ENCODE measurements around the gene MRPS34.

MRPS34 gene

GRCh38 chr16:1765826-1766225, 7.1 kb downstream of the MRPS34 start:
- Histone ChIP-seq H3K27ac (no peak overlapping the region), H3K79me2 (ENCODE audit: insufficient read depth, low read depth) (peaks cover 6% of the 10 kb centered on the region; the same call in 1 of the 2 replicates), H3K4me2 (no peak overlapping the region), H3K4me1 (ENCODE audit: low read depth, poor library complexity, severe bottlenecking) (peaks cover 5% of the 10 kb centered on the region), H4K20me1 (ENCODE audit: insufficient read depth) (no peaks in the 10 kb centered on the region), H2AFZ (ENCODE audit: low read depth) (no peak overlapping the region), H3K4me3 (IDR thresholded peaks at IDR 0.05; ENCODE audit: insufficient read depth, low read depth, low read length) (no peak overlapping the region), H3K9ac (no peak overlapping the region), H3K27me3 (ENCODE audit: insufficient read depth, low read depth) (no peaks in the 10 kb centered on the region), H3K36me3 (ENCODE audit: insufficient read depth) (no peaks in the 10 kb centered on the region)
- no peak for TF ChIP-seq CTCF (conservative IDR thresholded peaks at IDR 0.05; ENCODE audit: low read depth, low read length)

- Histone ChIP-seq H2AFZ (ENCODE audit: low read depth) (no peak overlapping the region), H3K27ac (no peak overlapping the region), H3K4me2 (no peak overlapping the region), H3K79me2 (ENCODE audit: insufficient read depth, low read depth) (no peaks in the 10 kb centered on the region), H3K9ac (no peak overlapping the region), H4K20me1 (ENCODE audit: insufficient read depth) (no peaks in the 10 kb centered on the region), H3K4me3 (IDR thresholded peaks at IDR 0.05; ENCODE audit: insufficient read depth, low read depth, low read length) (no peak overlapping the region), H3K36me3 (ENCODE audit: insufficient read depth) (no peaks in the 10 kb centered on the region), H3K4me1 (ENCODE audit: low read depth, poor library complexity, severe bottlenecking) (no peaks in the 10 kb centered on the region), H3K27me3 (ENCODE audit: insufficient read depth, low read depth) (no peaks in the 10 kb centered on the region)
- no peak for TF ChIP-seq CTCF (conservative IDR thresholded peaks at IDR 0.05; ENCODE audit: low read depth, low read length)
Observed at GRCh38 chr16:1764971-1765370, 8.0 kb downstream of the MRPS34 start.

- H3K9ac ChIP-seq: no peak overlapping the region
- H3K4me3 ChIP-seq (IDR thresholded peaks at IDR 0.05; ENCODE audit: insufficient read depth, low read depth, low read length): no peak overlapping the region
- H3K79me2 ChIP-seq (ENCODE audit: insufficient read depth, low read depth): no peaks in the 10 kb centered on the region
- H3K27ac ChIP-seq: no peak overlapping the region
- H3K4me2 ChIP-seq: no peak overlapping the region
- TF ChIP-seq CTCF (conservative IDR thresholded peaks at IDR 0.05; ENCODE audit: low read depth, low read length): no peak
- H4K20me1 ChIP-seq (ENCODE audit: insufficient read depth): no peaks in the 10 kb centered on the region
- no peaks in the 10 kb centered on the region for H3K27me3 ChIP-seq (ENCODE audit: insufficient read depth, low read depth)
- H2AFZ ChIP-seq (ENCODE audit: low read depth): no peak overlapping the region
- H3K36me3 ChIP-seq (ENCODE audit: insufficient read depth): no peaks in the 10 kb centered on the region
- H3K4me1 ChIP-seq (ENCODE audit: low read depth, poor library complexity, severe bottlenecking): no peaks in the 10 kb centered on the region
Observed at GRCh38 chr16:1763521-1764511, 9.1 kb downstream of the MRPS34 start.

- no peak overlapping the region for H2AFZ ChIP-seq (ENCODE audit: low read depth)
- no peak overlapping the region for H3K4me3 ChIP-seq (IDR thresholded peaks at IDR 0.05; ENCODE audit: insufficient read depth, low read depth, low read length)
- H3K4me2 ChIP-seq: no peak overlapping the region
- no peak overlapping the region for H3K9ac ChIP-seq
- H4K20me1 ChIP-seq (ENCODE audit: insufficient read depth): no peaks in the 10 kb centered on the region
- H3K36me3 ChIP-seq (ENCODE audit: insufficient read depth): no peaks in the 10 kb centered on the region
- no peaks in the 10 kb centered on the region for H3K79me2 ChIP-seq (ENCODE audit: insufficient read depth, low read depth)
- TF ChIP-seq CTCF (conservative IDR thresholded peaks at IDR 0.05; ENCODE audit: low read depth, low read length): no peak
- no peak overlapping the region for H3K27ac ChIP-seq
- H3K4me1 ChIP-seq (ENCODE audit: low read depth, poor library complexity, severe bottlenecking): no peaks in the 10 kb centered on the region
- no peaks in the 10 kb centered on the region for H3K27me3 ChIP-seq (ENCODE audit: insufficient read depth, low read depth)
Observed at GRCh38 chr16:1762879-1763520, 9.9 kb downstream of the MRPS34 start.
